H1 (cell line): ENCODE data around the gene EEF1AKMT2. TPM values are rescaled to one million over a fixed set of nuclear protein-coding genes. Genes with fewer than 3 reads are reported as not detected.

Experiments used
- CTCF ChIA-PET: fragments of 300-600 bp; sonication (Branson Sonifier 250); formaldehyde crosslinking; loops from one replicate; lab custom pipeline; 2021; ENCODE audit not compliant: partially characterized antibody; lab: Charles Lee
- POLR2A ChIA-PET: fragments of 300-600 bp; sonication (Branson Sonifier 250); formaldehyde crosslinking; loops from one replicate; lab custom pipeline; 2021; ENCODE audit warnings: inconsistent platforms; ENCODE audit not compliant: partially characterized antibody; lab: Charles Lee
- DNase-seq, 2 experiments: peaks; one replicate each; pipeline versions ENCODE4 v3.0.0 to v3.0.0-alpha.2; 2010 to 2022; ENCODE audit warnings: low spot score in 2 of 2, low read depth in 1 of 2, mixed read lengths in 1 of 2
- FAIRE-seq: peaks from 2 replicates; lab custom pipeline; 2011; peaks lifted over from hg19 to GRCh38; lab: Jason Lieb, UNC
- H2AFZ ChIP-seq: 2 replicates; pipeline ENCODE4 v1.8.1; 2012; ENCODE audit warnings: low read length, inconsistent platforms
- H2AK5ac ChIP-seq: 2 replicates; pipeline ENCODE4 v1.6.1; 2013; ENCODE audit warnings: low read depth, low read length
- H2BK120ac ChIP-seq: replicated peaks from 2 replicates; pipeline ENCODE3; 2013; ENCODE audit warnings: low read depth, low read length, inconsistent platforms
- H2BK12ac ChIP-seq: 2 replicates; pipeline ENCODE4 v1.6.1; 2013; ENCODE audit warnings: low read depth, low read length
- H2BK15ac ChIP-seq: 2 replicates; pipeline ENCODE4 v1.6.1; 2013; ENCODE audit warnings: low read length
- H2BK20ac ChIP-seq: 2 replicates; pipeline ENCODE4 v1.6.1; 2013; ENCODE audit warnings: low read length
- H2BK5ac ChIP-seq: 2 replicates; pipeline ENCODE4 v1.6.1; 2013; ENCODE audit warnings: low read depth, low read length
- H3K14ac ChIP-seq: 2 replicates; pipeline ENCODE4 v1.6.1; 2013; ENCODE audit warnings: inconsistent platforms; ENCODE audit not compliant: insufficient read length
- H3K18ac ChIP-seq: 2 replicates; pipeline ENCODE4 v1.6.1; 2013; ENCODE audit warnings: low read length; ENCODE audit errors: extremely low read depth
- H3K23ac ChIP-seq: 2 replicates; pipeline ENCODE4 v1.6.1; 2013; ENCODE audit warnings: inconsistent platforms; ENCODE audit not compliant: insufficient read length
- H3K23me2 ChIP-seq: 2 replicates; pipeline ENCODE4 v1.6.1; 2013; ENCODE audit warnings: low read depth, low read length
- H3K27ac ChIP-seq: 2 replicates; pipeline ENCODE4 v1.6.1; 2011; ENCODE audit warnings: low read depth, low read length, inconsistent platforms
- H3K27me3 ChIP-seq, 4 experiments: replicated peaks in 1 of 4; 1 replicate in 1 of 4; 2 replicates in 3 of 4; pipeline versions ENCODE4 v1.6.1 to v1.8.1; 2011 to 2013; ENCODE audit warnings: low read length in 3 of 4, mild to moderate bottlenecking in 3 of 4, inconsistent platforms in 2 of 4, mixed read lengths in 2 of 4, moderate library complexity in 1 of 4; ENCODE audit not compliant: control insufficient read depth in 3 of 4, insufficient read depth in 3 of 4; ENCODE audit errors: extremely low read depth in 1 of 4
- H3K36me3 ChIP-seq, 4 experiments: 2 replicates each; pipeline versions ENCODE4 v1.6.1 to v1.8.1; 2011 to 2013; ENCODE audit warnings: mild to moderate bottlenecking in 4 of 4, low read length in 3 of 4, moderate library complexity in 2 of 4, control low read depth in 1 of 4, inconsistent platforms in 1 of 4; ENCODE audit not compliant: insufficient read depth in 4 of 4, control insufficient read depth in 2 of 4
- H3K4ac ChIP-seq: replicated peaks from 2 replicates; pipeline ENCODE3; 2013; ENCODE audit warnings: low read length, low read depth, mixed read lengths, inconsistent platforms; ENCODE audit not compliant: insufficient read length
- H3K4me1 ChIP-seq, 4 experiments: replicated peaks in 1 of 4; 1 replicate in 1 of 4; 2 replicates in 3 of 4; pipeline versions ENCODE4 v1.6.1 to v1.8.1; 2011 to 2013; ENCODE audit warnings: low read length in 3 of 4, inconsistent platforms in 2 of 4, mixed read lengths in 1 of 4; ENCODE audit not compliant: insufficient read depth in 4 of 4, control insufficient read depth in 3 of 4
- H3K4me2 ChIP-seq, 2 experiments: 2 replicates each; pipeline versions ENCODE4 v1.6.1 to v1.8.1; 2011 to 2013; ENCODE audit warnings: low read depth in 2 of 2, low read length in 2 of 2, control low read depth in 1 of 2, inconsistent platforms in 1 of 2, mild to moderate bottlenecking in 1 of 2; ENCODE audit not compliant: insufficient read depth in 1 of 2
- H3K4me3 ChIP-seq, 4 experiments: fragments of 200-600, 300-600 bp in 1 of 4; sonication (generic), shearing (Covaris generic), sonication (Bioruptor Twin) in 1 of 4; 2 replicates each; pipeline versions ENCODE4 v1.5.1 to v1.8.1; 2011 to 2016; ENCODE audit warnings: low read length in 4 of 4, low read depth in 3 of 4, control low read depth in 2 of 4, inconsistent platforms in 2 of 4, mild to moderate bottlenecking in 2 of 4, mixed read lengths in 1 of 4, moderate library complexity in 1 of 4; ENCODE audit not compliant: insufficient read depth in 2 of 4; ENCODE audit errors: extremely low read depth in 1 of 4
- H3K56ac ChIP-seq: replicated peaks from 2 replicates; pipeline ENCODE3; 2013; ENCODE audit warnings: low read depth, mild to moderate bottlenecking, mixed read lengths, low read length, inconsistent platforms; ENCODE audit not compliant: insufficient read length
- H3K79me1 ChIP-seq: 2 replicates; pipeline ENCODE4 v1.6.1; 2013; ENCODE audit warnings: low read depth, low read length, control low read depth
- H3K79me2 ChIP-seq, 2 experiments: 2 replicates each; pipeline versions ENCODE4 v1.6.1 to v1.8.1; 2012 to 2013; ENCODE audit warnings: low read length in 2 of 2, mild to moderate bottlenecking in 2 of 2, inconsistent platforms in 1 of 2; ENCODE audit not compliant: insufficient read depth in 2 of 2, control insufficient read depth in 1 of 2
- H3K9ac ChIP-seq, 4 experiments: replicated peaks in 1 of 4; 1 replicate in 1 of 4; 2 replicates in 3 of 4; pipeline versions ENCODE4 v1.6.1 to v1.8.1; 2011 to 2013; ENCODE audit warnings: low read depth in 3 of 4, low read length in 3 of 4, control low read depth in 2 of 4, mild to moderate bottlenecking in 2 of 4, moderate library complexity in 2 of 4, inconsistent platforms in 1 of 4; ENCODE audit errors: extremely low read depth in 1 of 4
- H3K9me3 ChIP-seq, 2 experiments: 2 replicates each; pipeline versions ENCODE4 v1.6.1 to v1.8.1; 2012 to 2013; ENCODE audit warnings: mild to moderate bottlenecking in 2 of 2, moderate library complexity in 2 of 2, control low read depth in 1 of 2, inconsistent platforms in 1 of 2, low read depth in 1 of 2, low read length in 1 of 2, mixed read lengths in 1 of 2; ENCODE audit not compliant: insufficient read depth in 2 of 2
- H4K20me1 ChIP-seq, 2 experiments: replicated peaks in 1 of 2; 2 replicates each; pipeline versions ENCODE3 to v1.8.1; 2011 to 2013; ENCODE audit warnings: inconsistent platforms in 2 of 2, low read length in 2 of 2, mild to moderate bottlenecking in 1 of 2; ENCODE audit not compliant: insufficient read depth in 2 of 2, control insufficient read depth in 1 of 2
- H4K5ac ChIP-seq: 2 replicates; pipeline ENCODE4 v1.6.1; 2013; ENCODE audit warnings: low read length, low read depth, mixed read lengths, inconsistent platforms; ENCODE audit not compliant: insufficient read length
- H4K8ac ChIP-seq: 2 replicates; pipeline ENCODE4 v1.8.0; 2013; ENCODE audit warnings: mild to moderate bottlenecking, moderate library complexity, low read length, inconsistent platforms; ENCODE audit not compliant: insufficient read depth; ENCODE audit errors: extremely low read depth
- H4K91ac ChIP-seq: replicated peaks from 2 replicates; pipeline ENCODE3; 2013; ENCODE audit warnings: low read length, mixed read lengths, inconsistent platforms; ENCODE audit not compliant: insufficient read length
- CBX8 ChIP-seq: fragments of 300-800, 300-1000 bp; sonication (generic); IDR thresholded peaks from 2 replicates; pipeline ENCODE4 v1.7.1; 2016; ENCODE audit warnings: low read depth, low read length, borderline replicate concordance
- FOSL1 ChIP-seq: IDR thresholded peaks from 2 replicates; pipeline ENCODE4 v1.6.1; 2011; ENCODE audit warnings: mild to moderate bottlenecking, low read depth, low read length, moderate library complexity; ENCODE audit not compliant: insufficient read depth
- RFX5 ChIP-seq: IDR thresholded peaks from 2 replicates; pipeline ENCODE4 v1.6.1; 2011; ENCODE audit warnings: low read depth, low read length, improper control_type of control experiment, borderline replicate concordance
- RXRA ChIP-seq: IDR thresholded peaks from 2 replicates; pipeline ENCODE4 v1.6.1; 2011; ENCODE audit warnings: low read depth, mild to moderate bottlenecking, low read length, moderate library complexity; ENCODE audit not compliant: insufficient read depth
- SIRT6 ChIP-seq: IDR thresholded peaks from one replicate; pipeline ENCODE4 v1.7.1; 2012; ENCODE audit warnings: low read length, inconsistent platforms
- WGBS, 2 experiments: shearing (Covaris generic) in 1 of 2; methylation state at CpG; one replicate each; pipeline versions ENCODE4 v1.1.6 to v1.1.7; 2013 to 2015; ENCODE audit warnings: low lambda C conversion rate in 2 of 2, mixed read lengths in 2 of 2, inconsistent platforms in 1 of 2, low coverage in 1 of 2, missing lambda C conversion rate in 1 of 2; ENCODE audit not compliant: insufficient replicate concordance in 2 of 2, insufficient coverage in 1 of 2, insufficient read length in 1 of 2; ENCODE audit errors: extremely low coverage in 1 of 2, missing lambda C conversion rate in 1 of 2; 5-methylcytosine and 5-hydroxymethylcytosine counted together
- polyA plus RNA-seq, 7 experiments: library from polyadenylated mRNA; depleted of rRNA in 3 of 7; stranded (reverse) in 5 of 7; unstranded in 2 of 7; fragments of >200 nt in 5 of 7; fragments of 200-250 nt in 2 of 7; gene quantifications; 1 replicate in 5 of 7; 2 replicates in 1 of 7; 4 replicates in 1 of 7; pipeline versions ENCODE4 v1.2.1 to v1.2.3, GENCODE V29; 2011 to 2013; ENCODE audit warnings: missing spikeins in 2 of 7, mixed read lengths in 2 of 7
- total RNA-seq: library from RNA; stranded (reverse); fragmentation: NEBNext Ultra II Directional; extraction: Animal tissue kit (Norgen Biotek cat#: 25700); gene quantifications from 2 replicates; pipeline ENCODE4 v1.2.1, GENCODE V29; 2021

The EEF1AKMT2 gene
- total and polyA plus RNA-seq, 2 of the 8 experiments (the other 6 are each of a cell fraction or from before 2014, with no cell fraction given) = 9.8 to 26.8 TPM

DNA sequence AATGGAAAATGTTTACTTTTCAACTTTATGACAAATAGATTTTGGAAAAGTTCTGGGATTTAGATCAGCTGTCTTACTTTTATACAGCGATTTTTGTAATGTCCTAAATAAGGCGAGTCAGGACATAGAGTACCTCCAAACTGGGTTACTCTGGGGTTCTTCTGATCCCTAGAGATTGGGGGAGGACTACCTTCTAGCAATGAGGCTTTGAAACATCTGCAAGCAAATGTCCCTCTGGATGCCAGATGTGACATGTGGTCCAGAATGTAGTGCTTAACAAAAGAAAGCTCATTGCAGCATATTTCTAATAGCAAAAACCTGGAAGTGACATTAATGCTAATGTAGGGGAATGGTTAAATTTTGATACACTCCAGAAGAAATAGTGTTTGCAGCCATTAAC is 46.0 kb upstream of the EEF1AKMT2 start:
- Histone ChIP-seq H2BK15ac (no peak overlapping the region), H2AFZ (no peak overlapping the region), H3K18ac (no peak overlapping the region), H3K14ac (no peak overlapping the region), H3K4me3 (no peak overlapping the region), H3K27ac (no peak overlapping the region), H4K8ac (no peak overlapping the region), H4K5ac (no peak overlapping the region), H3K23me2 (no peaks in the 10 kb centered on the region), H3K56ac (no peak overlapping the region), H2BK20ac (no peak overlapping the region), H3K79me2 (no peaks in the 10 kb centered on the region), H2AK5ac (no peak overlapping the region), H2BK12ac (no peak overlapping the region), H3K9me3 (no peaks in the 10 kb centered on the region), H4K91ac (no peak overlapping the region), H2BK5ac (no peak overlapping the region), H3K79me1 (no peaks in the 10 kb centered on the region), H3K36me3 (peaks cover 3 to 31% (median 18%) of the 10 kb centered on the region in 4 experiments), H3K9ac (no peak overlapping the region), H3K27me3 (no peaks in the 10 kb centered on the region), H3K23ac (no peak overlapping the region), H3K4me2 (no peak overlapping the region), H3K4me1 (no peaks in the 10 kb centered on the region), H4K20me1 (peaks cover 0 to 3% of the 10 kb centered on the region in 2 experiments), H3K4ac (no peak overlapping the region), H2BK120ac (no peak overlapping the region)
- POLR2A ChIA-PET = no interaction called here
- no peak for FAIRE-seq
- 89% methylated on average over 2 of the region's 2 CpGs; no CpG with 5 or more reads in 1 of the 2 experiments for WGBS, 2 experiments
- DNase-seq = no peak
- no peak for TF ChIP-seq CBX8
- no peak for TF ChIP-seq RXRA
- no peak for TF ChIP-seq FOSL1
- no peak for TF ChIP-seq SIRT6
- TF ChIP-seq RFX5 = no peak
- CTCF ChIA-PET = interaction anchor here (0.7 kb wide), 1 partner anchor 190 kb away, joined by 3 read pairs; no protein-coding TSS in a partner anchor
